GM18909 (cell line): ENCODE data around the gene SPTBN1.
"Not testable (repeated sequence)": the region's sequence is repeated elsewhere in the genome, so short reads cannot be mapped to it uniquely, and the experiment has no call there.

Experiments
- ATAC-seq: cut with Tn5 transposase; IDR thresholded peaks from one replicate; pipeline ENCODE4 v1.9.1; 2021; ENCODE audit warnings: mild to moderate bottlenecking; ENCODE audit not compliant: unreplicated experiment, poor library complexity

Gene SPTBN1

GRCh38 chr2:54497763-54498680, 41.9 kb downstream of the SPTBN1 start:
- no peak for ATAC-seq

- no peak for ATAC-seq
Measured at GRCh38 chr2:54499661-54500060, 43.5 kb downstream of the SPTBN1 start.

DNA sequence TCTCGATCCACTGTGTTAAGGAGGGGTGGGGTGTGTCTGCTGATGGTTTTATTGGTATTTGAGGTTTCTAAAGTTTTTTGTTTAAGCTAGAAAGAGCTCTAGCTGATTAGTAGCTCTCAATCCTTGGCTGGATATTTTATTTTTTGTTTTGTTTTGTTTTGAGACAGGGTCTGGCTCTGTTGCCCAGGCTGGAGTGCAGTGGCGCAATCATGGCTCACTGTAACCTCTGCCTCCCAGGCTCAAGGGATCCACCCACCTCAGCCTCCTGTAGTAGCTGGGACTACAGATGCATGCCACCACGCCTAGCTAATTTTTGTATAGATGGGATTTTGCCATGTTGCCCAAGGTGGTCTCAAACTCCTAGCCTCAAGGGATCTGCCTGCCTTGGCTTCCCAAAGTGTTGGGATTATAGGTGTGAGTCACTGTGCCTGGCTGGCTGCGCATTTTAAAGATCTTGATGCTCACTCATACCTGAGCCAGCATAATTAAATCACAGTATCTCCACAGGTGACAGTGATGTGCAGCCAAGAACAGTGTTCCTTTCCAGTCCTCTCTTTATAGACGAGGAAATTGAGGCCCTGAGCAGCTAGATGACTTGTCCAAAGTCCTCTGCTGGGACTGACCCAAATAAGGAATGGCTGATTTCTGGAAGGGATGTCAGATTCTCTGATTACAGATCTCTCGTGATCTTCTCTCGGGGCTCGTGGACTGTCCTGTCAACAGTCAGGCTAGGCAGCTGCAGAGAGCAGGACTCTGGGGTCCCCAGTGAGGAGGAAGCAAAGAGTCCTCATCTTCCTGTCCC, 44.5 kb downstream of the SPTBN1 start:
- ATAC-seq = no peak

DNA sequence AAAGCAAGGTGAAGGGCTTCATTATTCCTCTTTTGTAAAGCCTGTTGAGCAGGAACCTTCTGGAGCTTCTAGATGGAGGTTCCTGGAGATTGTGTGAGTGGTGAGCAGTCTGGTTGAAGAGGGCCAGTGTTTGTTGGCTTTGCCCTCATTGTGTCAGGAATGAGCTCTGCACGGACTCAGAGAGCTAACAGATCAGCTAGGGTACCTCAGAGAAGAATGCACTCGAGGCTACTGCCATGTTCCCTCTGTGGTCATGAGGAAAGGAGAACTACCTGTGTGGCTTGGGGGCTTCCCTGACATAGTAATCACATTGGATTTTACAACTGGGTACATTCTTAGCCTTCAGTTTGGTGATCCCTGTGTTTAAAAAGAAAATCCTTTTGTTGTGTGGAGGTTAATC, 46.6 kb downstream of the SPTBN1 start:
- no peak for ATAC-seq

DNA sequence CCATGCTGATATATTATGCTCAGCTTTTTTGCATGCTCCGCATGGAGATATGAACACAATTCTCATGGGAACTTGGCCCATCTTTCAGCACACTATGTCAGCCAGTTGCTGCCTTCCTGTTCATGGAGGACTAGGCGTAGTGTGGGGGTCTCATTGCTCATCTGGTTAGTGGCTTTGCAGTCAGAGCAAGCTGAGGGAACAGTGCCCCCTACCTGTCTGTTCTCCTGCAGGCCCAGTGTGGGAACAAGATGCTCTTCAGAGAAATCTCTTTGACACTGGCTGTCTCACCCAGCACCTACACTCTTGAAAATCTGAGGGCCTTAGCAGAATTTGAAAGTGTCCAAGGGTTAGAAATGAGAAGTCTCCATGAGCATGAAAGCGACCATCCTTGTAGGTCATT, 47.1 kb downstream of the SPTBN1 start:
- ATAC-seq = peak; percentile 57

- ATAC-seq = no peak
Measured at GRCh38 chr2:54503828-54504227, 47.7 kb downstream of the SPTBN1 start.

DNA sequence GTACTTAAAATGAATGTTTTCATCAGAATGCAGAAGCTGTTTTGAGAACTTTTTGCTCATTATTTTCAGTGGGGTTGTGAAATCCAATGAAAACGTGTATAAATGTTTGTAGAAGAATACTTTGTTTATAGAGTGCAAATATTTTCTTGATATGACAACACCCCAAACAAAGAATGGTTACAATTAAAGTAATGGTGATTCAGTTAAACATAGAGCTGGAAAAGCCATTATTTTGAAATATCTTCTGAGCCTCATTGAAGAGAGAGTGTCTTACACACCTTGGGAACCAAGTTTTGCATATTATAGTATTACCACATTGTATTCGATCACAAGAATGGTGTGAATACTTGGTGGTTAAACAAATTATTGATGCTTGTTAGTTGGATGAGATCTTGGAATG, 48.7 kb downstream of the SPTBN1 start:
- no peak for ATAC-seq

- ATAC-seq = no peak
Measured at GRCh38 chr2:54508541-54508940, 52.4 kb downstream of the SPTBN1 start.

DNA sequence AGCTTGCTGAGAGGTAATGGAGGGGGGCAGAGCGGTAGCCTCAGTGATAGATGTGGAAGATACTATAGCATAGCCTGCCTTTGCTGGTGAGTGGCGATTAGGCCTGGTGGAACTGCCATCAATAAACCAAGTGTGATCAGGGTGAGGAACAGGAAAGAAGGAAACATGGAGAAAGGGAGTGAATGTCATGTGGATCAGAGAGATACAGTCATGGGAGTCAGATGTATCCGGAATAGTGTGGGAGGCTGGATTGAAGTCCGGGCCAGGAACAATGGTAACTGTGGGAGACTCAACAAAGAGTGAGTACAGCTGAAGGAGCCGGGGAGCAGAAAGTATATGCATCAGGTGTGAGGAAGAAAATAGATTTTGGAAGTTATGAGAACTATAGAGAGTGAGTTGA, 52.9 kb downstream of the SPTBN1 start:
- ATAC-seq = not testable (repeated sequence)

GRCh38 chr2:54510916-54511315, 54.8 kb downstream of the SPTBN1 start:
- no peak for ATAC-seq

DNA sequence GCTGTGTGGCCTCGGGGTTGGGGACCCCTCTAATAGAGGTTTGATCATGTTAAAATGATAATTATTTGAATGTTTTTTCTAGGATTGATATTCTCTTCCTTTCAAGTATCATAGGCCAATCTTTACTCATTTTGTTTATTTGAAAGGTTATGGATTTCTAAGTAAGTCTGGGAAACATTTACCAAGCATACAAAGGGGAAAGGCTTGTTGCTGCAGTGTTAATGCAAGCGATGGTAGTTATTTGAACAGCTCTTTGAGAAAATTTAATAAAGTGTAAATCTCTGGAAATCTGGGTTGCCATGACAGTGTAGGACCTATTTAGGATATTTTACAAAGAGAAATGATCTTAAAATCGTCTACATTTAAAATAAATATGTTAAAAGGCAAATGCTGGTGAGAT, 56.1 kb downstream of the SPTBN1 start:
- no peak for ATAC-seq

GRCh38 chr2:54512663-54513362, 56.7 kb downstream of the SPTBN1 start:
- no peak for ATAC-seq

DNA sequence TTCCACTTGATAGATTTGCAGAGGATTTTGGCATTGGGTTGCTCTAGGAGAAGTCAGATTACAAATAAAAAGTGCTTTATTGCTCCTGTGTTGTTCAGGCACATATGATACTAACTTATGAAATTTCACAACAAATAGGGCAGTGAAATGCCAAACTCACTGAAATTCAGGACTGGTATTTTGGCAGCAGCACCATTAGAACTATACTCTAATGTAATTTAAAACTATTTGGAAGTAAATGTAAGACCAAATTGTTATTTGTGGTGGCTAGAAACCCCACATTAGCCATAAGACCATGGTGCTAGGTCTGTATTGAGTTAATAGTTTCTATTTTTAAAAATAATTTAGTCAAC, 57.2 kb downstream of the SPTBN1 start:
- ATAC-seq = no peak

GRCh38 chr2:54514822-54515569, 58.9 kb downstream of the SPTBN1 start:
- no peak for ATAC-seq

DNA sequence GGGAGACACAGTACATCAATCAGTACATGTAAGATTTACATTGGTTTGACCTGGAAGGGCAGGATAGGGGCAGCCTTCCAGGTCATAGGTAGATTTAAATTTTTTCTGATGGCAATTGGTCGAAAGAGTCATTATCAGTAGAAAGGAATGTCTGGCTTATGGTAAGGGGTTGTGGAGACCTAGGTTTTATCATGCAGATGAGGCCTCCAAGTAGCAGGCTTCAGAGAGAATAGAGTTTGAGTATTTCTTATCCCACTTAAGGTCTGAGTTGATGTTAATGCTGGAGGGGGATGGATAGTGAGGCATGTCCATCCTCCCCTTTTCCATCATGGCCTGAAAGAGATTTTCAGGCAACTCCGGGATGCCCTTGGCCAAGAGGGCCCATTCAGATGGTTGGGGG, 60.7 kb downstream of the SPTBN1 start:
- ATAC-seq = no peak

DNA sequence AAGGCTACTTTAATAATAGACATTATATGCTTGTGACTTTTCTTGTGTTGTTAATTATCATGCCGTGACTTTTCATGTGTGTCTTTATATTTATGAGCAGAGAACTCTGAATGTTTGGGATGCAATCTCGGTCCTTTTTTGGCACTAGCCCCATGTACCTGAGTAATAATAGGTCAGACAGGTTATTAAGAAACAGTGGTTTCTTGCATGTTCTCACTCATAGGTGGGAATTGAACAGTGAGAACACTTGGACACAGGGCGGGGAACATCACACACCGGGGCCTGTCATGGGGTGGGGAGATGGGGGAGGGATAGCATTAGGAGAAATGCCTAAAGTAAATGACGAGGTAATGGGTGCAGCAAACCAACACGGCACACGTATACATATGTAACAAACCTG, 61.9 kb downstream of the SPTBN1 start:
- not testable (repeated sequence) for ATAC-seq

- no peak for ATAC-seq
Measured at GRCh38 chr2:54518430-54518829, 62.3 kb downstream of the SPTBN1 start.

GRCh38 chr2:54519841-54520459, 63.8 kb downstream of the SPTBN1 start:
- ATAC-seq = no peak

- ATAC-seq = no peak
Measured at GRCh38 chr2:54520687-54521086, 64.6 kb downstream of the SPTBN1 start.
